ENCODE results near the gene FRMD4A. TPM values are rescaled to one million over a fixed set of nuclear protein-coding genes. Genes with fewer than 3 reads are reported as not detected.

The FRMD4A gene
- total and polyA plus RNA-seq, 2 experiments from 2014 or later, result 5.4 to 10.3 TPM

DNA sequence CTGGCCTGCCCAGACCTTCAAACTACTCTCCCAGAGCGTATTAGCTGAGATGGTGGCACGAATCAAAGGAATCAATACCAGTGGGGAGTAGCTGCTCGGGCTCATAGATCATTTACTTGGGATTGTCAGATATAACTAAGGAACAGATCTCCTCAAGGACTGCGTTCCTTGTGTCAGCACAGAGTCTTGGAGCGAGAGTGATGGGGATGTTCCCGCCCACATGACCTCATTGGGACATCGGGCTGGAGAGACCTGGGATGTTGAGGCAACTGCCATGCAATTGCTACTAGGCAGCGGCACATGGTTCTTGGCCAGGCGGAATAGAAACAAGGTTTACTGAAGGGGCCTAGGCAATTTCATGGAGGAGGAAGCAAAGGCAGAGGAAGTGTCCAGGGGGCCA, 132.6 kb downstream of the FRMD4A start:
- no peaks in the 10 kb centered on the region for H4K20me1 ChIP-seq (ENCODE audit: insufficient read depth, poor library complexity, severe bottlenecking)
- no peak for DNase-seq (ENCODE audit: low spot score)
- H3K4me3 ChIP-seq, result no peak overlapping the region
- H3K9me3 ChIP-seq (ENCODE audit: low read depth), result no peaks in the 10 kb centered on the region
- H3K9me2 ChIP-seq (replicated peaks; ENCODE audit: insufficient read depth), result no peaks in the 10 kb centered on the region
- no peaks in the 10 kb centered on the region for H3K27me3 ChIP-seq
- no peak overlapping the region for H3K27ac ChIP-seq
- TF ChIP-seq EZH2phosphoT487 (IDR thresholded peaks at IDR 0.05; ENCODE audit: low read depth, severe bottlenecking, unreplicated experiment) (no peak), EZH2 (IDR thresholded peaks at IDR 0.05; ENCODE audit: borderline replicate concordance) (no peak)
- TF ChIP-seq, protein P1, sequence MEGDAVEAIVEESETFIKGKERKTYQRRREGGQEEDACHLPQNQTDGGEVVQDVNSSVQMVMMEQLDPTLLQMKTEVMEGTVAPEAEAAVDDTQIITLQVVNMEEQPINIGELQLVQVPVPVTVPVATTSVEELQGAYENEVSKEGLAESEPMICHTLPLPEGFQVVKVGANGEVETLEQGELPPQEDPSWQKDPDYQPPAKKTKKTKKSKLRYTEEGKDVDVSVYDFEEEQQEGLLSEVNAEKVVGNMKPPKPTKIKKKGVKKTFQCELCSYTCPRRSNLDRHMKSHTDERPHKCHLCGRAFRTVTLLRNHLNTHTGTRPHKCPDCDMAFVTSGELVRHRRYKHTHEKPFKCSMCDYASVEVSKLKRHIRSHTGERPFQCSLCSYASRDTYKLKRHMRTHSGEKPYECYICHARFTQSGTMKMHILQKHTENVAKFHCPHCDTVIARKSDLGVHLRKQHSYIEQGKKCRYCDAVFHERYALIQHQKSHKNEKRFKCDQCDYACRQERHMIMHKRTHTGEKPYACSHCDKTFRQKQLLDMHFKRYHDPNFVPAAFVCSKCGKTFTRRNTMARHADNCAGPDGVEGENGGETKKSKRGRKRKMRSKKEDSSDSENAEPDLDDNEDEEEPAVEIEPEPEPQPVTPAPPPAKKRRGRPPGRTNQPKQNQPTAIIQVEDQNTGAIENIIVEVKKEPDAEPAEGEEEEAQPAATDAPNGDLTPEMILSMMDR (IDR thresholded peaks at IDR 0.05; ENCODE audit: poor library complexity), result no peak
- H3K79me2 ChIP-seq, result no peaks in the 10 kb centered on the region
- no peaks in the 10 kb centered on the region for H3K36me3 ChIP-seq (replicated peaks; ENCODE audit: insufficient read depth, low read depth)
- no peak overlapping the region for H2AFZ ChIP-seq
- 89% methylated on average over 9 of the region's 9 CpGs for WGBS (ENCODE audit: low lambda C conversion rate, missing lambda C conversion rate)
- no peaks in the 10 kb centered on the region for H3K4me1 ChIP-seq (ENCODE audit: insufficient read depth)
- H3K4me2 ChIP-seq, result no peak overlapping the region

DNA sequence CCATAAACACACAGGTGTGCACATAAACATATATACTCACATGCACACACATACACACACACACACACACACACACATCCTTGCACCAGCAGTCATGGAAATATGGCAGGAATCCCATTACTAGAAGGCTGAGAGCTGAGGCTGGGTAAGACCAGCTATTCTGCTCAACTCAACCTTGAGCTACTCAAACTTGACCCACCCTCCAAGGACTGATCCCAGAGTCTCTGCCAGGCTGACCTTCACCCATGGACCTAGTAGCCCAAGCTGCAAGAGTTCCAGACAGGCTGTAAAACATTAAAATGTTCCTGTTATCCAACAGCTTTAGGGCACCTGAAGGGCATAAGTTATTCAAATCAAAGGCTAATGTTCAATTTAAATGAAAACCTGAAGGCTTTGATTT, 134.6 kb downstream of the FRMD4A start:
- no peak for TF ChIP-seq EZH2 (IDR thresholded peaks at IDR 0.05; ENCODE audit: borderline replicate concordance)
- TF ChIP-seq EZH2phosphoT487 (IDR thresholded peaks at IDR 0.05; ENCODE audit: low read depth, severe bottlenecking, unreplicated experiment), result no peak
- TF ChIP-seq, protein P1 (IDR thresholded peaks at IDR 0.05; ENCODE audit: poor library complexity), result no peak

DNA sequence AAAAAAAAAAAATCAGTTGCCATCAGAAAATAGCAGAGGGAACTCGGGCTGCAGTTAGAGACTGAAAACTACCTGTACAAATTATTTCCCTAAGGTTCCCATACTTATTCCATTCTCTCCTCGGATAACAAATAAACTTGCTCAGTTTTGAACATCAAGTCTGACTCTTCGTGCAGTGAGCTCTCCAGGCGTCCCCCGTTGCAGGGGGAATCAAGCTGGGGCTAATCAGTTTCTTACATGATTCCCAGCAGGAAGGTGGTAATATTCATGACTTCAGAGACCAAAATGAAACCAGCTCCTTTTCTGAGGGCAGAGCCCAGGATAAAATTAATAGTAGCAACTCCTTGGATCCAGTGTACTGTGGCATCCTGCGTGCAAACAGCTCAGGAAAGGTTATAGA, 135.3 kb downstream of the FRMD4A start:
- Histone ChIP-seq H3K27me3 (no peaks in the 10 kb centered on the region), H4K20me1 (ENCODE audit: insufficient read depth, poor library complexity, severe bottlenecking) (no peaks in the 10 kb centered on the region), H3K9me3 (ENCODE audit: low read depth) (no peaks in the 10 kb centered on the region), H3K27ac (no peak overlapping the region), H3K4me3 (no peak overlapping the region), H2AFZ (no peak overlapping the region), H3K36me3 (replicated peaks; ENCODE audit: insufficient read depth, low read depth) (no peaks in the 10 kb centered on the region), H3K79me2 (no peaks in the 10 kb centered on the region), H3K9me2 (replicated peaks; ENCODE audit: insufficient read depth) (no peaks in the 10 kb centered on the region), H3K4me1 (ENCODE audit: insufficient read depth) (no peaks in the 10 kb centered on the region), H3K4me2 (no peak overlapping the region)
- no peak for TF ChIP-seq EZH2 (IDR thresholded peaks at IDR 0.05; ENCODE audit: borderline replicate concordance)
- TF ChIP-seq, protein P1 (IDR thresholded peaks at IDR 0.05; ENCODE audit: poor library complexity), result no peak
- no peak for TF ChIP-seq EZH2phosphoT487 (IDR thresholded peaks at IDR 0.05; ENCODE audit: low read depth, severe bottlenecking, unreplicated experiment)
- 52% methylated on average over 6 of the region's 6 CpGs for WGBS (ENCODE audit: low lambda C conversion rate, missing lambda C conversion rate)
- no peak for DNase-seq (ENCODE audit: low spot score)

More for the DNA sequence above, 134.6 kb downstream of the FRMD4A start:
- Histone ChIP-seq H3K4me2 (no peak overlapping the region), H3K4me1 (ENCODE audit: insufficient read depth) (no peaks in the 10 kb centered on the region), H3K4me3 (no peak overlapping the region), H4K20me1 (ENCODE audit: insufficient read depth, poor library complexity, severe bottlenecking) (no peaks in the 10 kb centered on the region), H3K27me3 (no peaks in the 10 kb centered on the region), H3K9me3 (ENCODE audit: low read depth) (no peaks in the 10 kb centered on the region), H2AFZ (no peak overlapping the region), H3K9me2 (replicated peaks; ENCODE audit: insufficient read depth) (no peaks in the 10 kb centered on the region), H3K79me2 (no peaks in the 10 kb centered on the region), H3K27ac (no peak overlapping the region), H3K36me3 (replicated peaks; ENCODE audit: insufficient read depth, low read depth) (no peaks in the 10 kb centered on the region)
- DNase-seq (ENCODE audit: low spot score), result no peak

DNA sequence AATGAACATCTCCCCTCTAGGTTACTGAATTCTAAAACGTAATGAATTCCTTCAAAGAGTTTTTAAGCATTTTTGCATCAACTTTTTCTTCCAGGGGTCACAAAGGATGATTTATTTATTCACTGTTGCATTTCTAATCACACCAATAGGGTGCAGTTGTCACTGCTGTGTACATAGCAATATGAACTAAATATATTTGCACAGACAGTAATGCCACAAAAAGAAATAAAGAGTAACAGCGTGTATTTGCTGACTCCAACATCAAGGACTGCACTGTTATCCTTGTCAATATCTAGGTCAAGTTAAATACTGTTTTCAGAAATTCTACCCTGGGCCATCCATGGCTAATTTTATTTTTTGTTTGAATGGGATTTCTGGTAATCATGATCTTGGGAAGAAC, 138.0 kb downstream of the FRMD4A start:
- DNase-seq (ENCODE audit: low spot score), result no peak
- H3K4me2 ChIP-seq, result no peak overlapping the region
- no peak overlapping the region for H3K4me3 ChIP-seq
- H3K9me3 ChIP-seq (ENCODE audit: low read depth), result no peaks in the 10 kb centered on the region
- TF ChIP-seq, protein P1 (IDR thresholded peaks at IDR 0.05; ENCODE audit: poor library complexity), result no peak
- no peak for TF ChIP-seq EZH2phosphoT487 (IDR thresholded peaks at IDR 0.05; ENCODE audit: low read depth, severe bottlenecking, unreplicated experiment)
- TF ChIP-seq EZH2 (IDR thresholded peaks at IDR 0.05; ENCODE audit: borderline replicate concordance), result no peak
- no peaks in the 10 kb centered on the region for H3K4me1 ChIP-seq (ENCODE audit: insufficient read depth)
- 64% methylated on average over 2 of the region's 2 CpGs for WGBS (ENCODE audit: low lambda C conversion rate, missing lambda C conversion rate)
- H3K27me3 ChIP-seq, result no peaks in the 10 kb centered on the region
- H3K9me2 ChIP-seq (replicated peaks; ENCODE audit: insufficient read depth), result no peaks in the 10 kb centered on the region
- H2AFZ ChIP-seq, result no peak overlapping the region
- no peaks in the 10 kb centered on the region for H3K79me2 ChIP-seq
- H3K36me3 ChIP-seq (replicated peaks; ENCODE audit: insufficient read depth, low read depth), result no peaks in the 10 kb centered on the region
- no peak overlapping the region for H3K27ac ChIP-seq
- H4K20me1 ChIP-seq (ENCODE audit: insufficient read depth, poor library complexity, severe bottlenecking), result no peaks in the 10 kb centered on the region

All from hepatocyte (in vitro differentiated cells).